RWPE2 (cell line): ENCODE data around the gene DUSP7.

Experiments
- ATAC-seq: fragments of 200-7000 bp; cut with Tn5 transposase; 3 replicates; pipeline ENCODE4 v1.9.1; 2021; ENCODE audit warnings: low read depth
- DNase-seq: peaks from one replicate; pipeline ENCODE4 v3.0.0-alpha.2; 2020; ENCODE audit warnings: low spot score
- H3K27ac ChIP-seq: fragments of 450-650 bp; 2 replicates; pipeline ENCODE4 v1.5.1; 2017; ENCODE audit warnings: mild to moderate bottlenecking; ENCODE audit not compliant: poor library complexity, severe bottlenecking
- H3K27me3 ChIP-seq: fragments of 250-450 bp; sonication (Bioruptor Pico); 2 replicates; pipeline ENCODE4 v1.5.1; 2021; ENCODE audit warnings: mild to moderate bottlenecking, moderate library complexity; ENCODE audit not compliant: insufficient read depth, poor library complexity, severe bottlenecking
- H3K36me3 ChIP-seq: fragments of 250-450 bp; sonication (Bioruptor Pico); 2 replicates; pipeline ENCODE4 v1.5.1; 2020; ENCODE audit warnings: low read depth, mild to moderate bottlenecking, moderate library complexity
- H3K4me1 ChIP-seq: fragments of 250-450 bp; sonication (Bioruptor Pico); 2 replicates; pipeline ENCODE4 v1.5.1; 2021; ENCODE audit warnings: mild to moderate bottlenecking, moderate library complexity; ENCODE audit not compliant: insufficient read depth, poor library complexity, severe bottlenecking
- H3K4me3 ChIP-seq: fragments of 250-450 bp; sonication (Bioruptor Pico); 2 replicates; pipeline ENCODE4 v1.5.1; 2021; ENCODE audit warnings: mild to moderate bottlenecking, moderate library complexity; ENCODE audit not compliant: severe bottlenecking
- H3K9me3 ChIP-seq: fragments of 250-450 bp; sonication (Bioruptor Pico); 2 replicates; pipeline ENCODE4 v1.5.1; 2021; ENCODE audit warnings: mild to moderate bottlenecking, moderate library complexity; ENCODE audit not compliant: severe bottlenecking
- TF ChIP-seq, protein P1 (sequence below): fragments of 450-650 bp; IDR thresholded peaks from one replicate; pipeline ENCODE4 v1.5.1; 2017; ENCODE audit warnings: mild to moderate bottlenecking, moderate library complexity; ENCODE audit not compliant: poor library complexity, severe bottlenecking

The DUSP7 gene

DNA sequence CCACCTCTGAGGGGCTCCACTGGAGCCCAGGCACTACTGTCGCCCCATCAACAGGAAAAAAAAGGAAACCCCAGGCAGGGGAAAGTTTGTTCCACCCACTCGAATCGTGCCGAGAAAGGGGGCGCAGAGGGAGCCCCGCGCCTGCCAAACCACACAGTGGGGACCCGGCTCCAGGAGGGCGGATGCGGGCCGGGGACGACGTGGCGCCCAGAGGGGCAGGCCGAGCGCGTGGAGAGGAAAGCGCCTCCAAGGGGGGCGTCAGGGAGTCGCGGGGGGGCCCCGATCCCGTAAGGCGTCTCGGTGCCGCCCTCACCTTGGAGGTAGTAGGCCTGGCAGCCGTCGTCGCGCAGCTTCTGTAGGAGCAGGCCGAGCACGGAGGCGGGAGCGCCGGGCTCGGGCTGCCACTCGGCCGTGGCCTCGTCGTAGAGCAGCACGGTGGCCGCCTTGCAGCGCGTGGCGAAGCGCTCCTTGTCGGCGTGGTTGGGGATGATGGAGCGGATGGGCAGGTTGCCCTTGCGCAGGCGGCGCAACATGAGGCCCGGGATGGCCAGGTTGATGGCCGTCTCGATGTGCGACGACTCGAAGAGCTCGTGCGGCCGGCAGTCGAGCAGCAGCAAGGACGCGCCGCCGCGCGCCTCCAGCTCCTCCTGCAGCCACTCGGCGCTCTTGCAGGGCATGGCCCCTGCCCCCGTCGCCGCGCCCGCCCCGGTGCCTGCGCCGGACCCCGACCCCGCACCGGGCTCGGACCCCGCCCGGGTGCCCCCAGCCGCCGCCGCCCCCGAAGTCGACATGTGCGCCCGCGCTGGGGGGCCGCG is 627 bp downstream of the DUSP7 start:
- Histone ChIP-seq H3K4me1 (peaks cover 22% of the 10 kb centered on the region), H3K4me3 (peak overlapping the region; percentile 89), H3K27ac (peak overlapping the region; percentile 99), H3K27me3 (no peaks in the 10 kb centered on the region), H3K9me3 (no peaks in the 10 kb centered on the region), H3K36me3 (peaks cover 50% of the 10 kb centered on the region)
- ATAC-seq, result no peak
- TF ChIP-seq, protein P1, sequence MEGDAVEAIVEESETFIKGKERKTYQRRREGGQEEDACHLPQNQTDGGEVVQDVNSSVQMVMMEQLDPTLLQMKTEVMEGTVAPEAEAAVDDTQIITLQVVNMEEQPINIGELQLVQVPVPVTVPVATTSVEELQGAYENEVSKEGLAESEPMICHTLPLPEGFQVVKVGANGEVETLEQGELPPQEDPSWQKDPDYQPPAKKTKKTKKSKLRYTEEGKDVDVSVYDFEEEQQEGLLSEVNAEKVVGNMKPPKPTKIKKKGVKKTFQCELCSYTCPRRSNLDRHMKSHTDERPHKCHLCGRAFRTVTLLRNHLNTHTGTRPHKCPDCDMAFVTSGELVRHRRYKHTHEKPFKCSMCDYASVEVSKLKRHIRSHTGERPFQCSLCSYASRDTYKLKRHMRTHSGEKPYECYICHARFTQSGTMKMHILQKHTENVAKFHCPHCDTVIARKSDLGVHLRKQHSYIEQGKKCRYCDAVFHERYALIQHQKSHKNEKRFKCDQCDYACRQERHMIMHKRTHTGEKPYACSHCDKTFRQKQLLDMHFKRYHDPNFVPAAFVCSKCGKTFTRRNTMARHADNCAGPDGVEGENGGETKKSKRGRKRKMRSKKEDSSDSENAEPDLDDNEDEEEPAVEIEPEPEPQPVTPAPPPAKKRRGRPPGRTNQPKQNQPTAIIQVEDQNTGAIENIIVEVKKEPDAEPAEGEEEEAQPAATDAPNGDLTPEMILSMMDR, result no peak
- DNase-seq, result no peak

DNA sequence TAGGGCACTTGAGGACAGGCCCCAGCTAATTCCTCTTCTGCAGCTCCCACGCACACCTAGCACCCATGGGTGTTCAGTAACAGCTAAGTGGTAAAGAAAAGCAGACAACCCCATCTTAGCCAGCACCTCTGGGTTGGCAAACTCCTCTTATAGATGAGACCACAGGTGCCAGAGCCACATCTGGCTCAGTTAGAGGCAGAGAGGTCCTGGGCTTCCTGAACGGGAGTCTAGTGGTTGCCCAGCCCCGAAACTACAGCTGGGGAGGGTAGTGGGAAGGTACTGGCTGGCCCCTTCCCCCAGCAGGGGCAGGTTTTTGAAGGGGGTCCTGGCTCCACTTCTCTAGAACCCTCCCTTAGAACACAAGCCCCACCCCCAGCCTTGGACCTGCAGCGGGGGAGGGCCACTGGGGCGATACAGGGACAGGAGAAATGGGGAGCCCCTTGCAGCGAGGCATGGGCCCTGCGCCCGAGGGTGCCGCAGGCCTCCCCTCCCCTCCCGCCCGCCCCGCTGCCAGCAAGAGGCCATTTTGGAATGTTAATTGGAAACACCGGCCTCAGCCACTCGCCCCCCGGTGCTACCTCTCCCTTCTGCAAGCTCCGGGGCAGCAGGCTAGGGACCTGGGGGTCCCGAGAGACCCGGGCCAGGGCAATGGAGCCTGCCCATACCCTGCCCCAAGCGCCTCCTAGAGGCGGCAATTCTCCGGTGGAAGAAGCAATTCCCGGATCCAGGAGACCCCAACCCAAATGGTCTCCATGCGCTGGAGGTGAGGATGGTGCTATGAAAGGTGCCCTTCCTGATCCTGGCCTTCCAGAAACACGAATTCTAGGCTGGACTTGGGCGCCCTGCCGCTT is 1.5 kb downstream of the DUSP7 start:
- H3K4me3 ChIP-seq, result peak overlapping the region; percentile 89
- peaks cover 59% of the 10 kb centered on the region for H3K36me3 ChIP-seq
- H3K27ac ChIP-seq, result peak overlapping the region; percentile 99
- DNase-seq (no peak), ATAC-seq (no peak)
- H3K4me1 ChIP-seq, result peaks cover 22% of the 10 kb centered on the region
- no peaks in the 10 kb centered on the region for H3K9me3 ChIP-seq
- H3K27me3 ChIP-seq, result no peaks in the 10 kb centered on the region
- TF ChIP-seq, protein P1, result no peak

DNA sequence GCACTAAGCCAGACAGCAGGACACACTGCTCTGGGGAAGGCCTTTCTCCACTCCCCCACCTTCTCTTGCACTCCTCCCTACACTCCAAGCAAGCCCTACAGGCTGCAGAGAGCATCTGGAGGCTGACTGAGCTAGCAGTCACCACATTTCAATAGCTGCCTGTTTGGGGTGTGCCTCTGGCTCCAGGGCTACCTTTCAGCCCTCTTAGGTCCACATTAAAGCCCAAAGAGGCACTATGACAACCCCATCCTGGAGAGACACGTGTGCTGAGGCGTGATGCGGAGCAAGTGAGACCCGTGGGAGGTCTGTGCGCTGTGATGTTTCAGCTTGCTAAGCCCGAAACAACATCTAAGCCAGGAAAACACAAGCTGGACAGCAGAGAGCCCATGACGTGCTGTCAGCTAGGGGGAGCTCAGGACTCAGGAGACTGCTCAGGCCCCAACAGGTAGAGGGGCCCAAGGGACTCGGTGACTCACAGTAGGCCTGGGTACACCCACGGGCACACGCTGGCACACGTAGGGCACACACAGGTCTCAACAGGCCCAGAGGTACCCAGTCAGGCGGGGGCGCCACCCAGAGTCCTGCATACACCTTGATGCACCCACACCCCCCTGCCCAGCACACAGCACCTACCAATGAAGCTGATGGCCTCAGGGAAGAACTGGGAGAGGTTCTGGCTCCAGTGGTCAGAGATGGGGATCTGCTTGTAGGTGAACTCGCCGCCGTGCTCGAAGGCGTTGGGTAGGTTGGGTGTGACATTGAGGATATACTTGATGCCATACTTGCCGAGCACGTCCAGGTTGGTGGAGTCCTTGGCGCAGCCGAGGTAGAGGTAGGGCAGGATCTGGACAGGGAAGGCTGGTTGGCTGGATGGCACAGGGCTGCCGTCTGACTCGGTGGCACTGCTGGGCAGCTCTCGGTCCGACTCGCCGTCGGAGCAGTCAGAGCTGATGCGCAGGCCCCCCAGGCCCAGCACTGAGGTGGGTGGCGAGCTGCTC is 2.8 kb downstream of the DUSP7 start:
- Histone ChIP-seq H3K36me3 (peaks cover 72% of the 10 kb centered on the region), H3K27me3 (no peaks in the 10 kb centered on the region), H3K27ac (peak overlapping the region; percentile 99), H3K4me1 (peaks cover 26% of the 10 kb centered on the region), H3K4me3 (peak overlapping the region; percentile 89), H3K9me3 (no peaks in the 10 kb centered on the region)
- peak; percentile 54 for ATAC-seq
- DNase-seq, result peak; percentile 98
- TF ChIP-seq, protein P1, result peak; percentile 77

DNA sequence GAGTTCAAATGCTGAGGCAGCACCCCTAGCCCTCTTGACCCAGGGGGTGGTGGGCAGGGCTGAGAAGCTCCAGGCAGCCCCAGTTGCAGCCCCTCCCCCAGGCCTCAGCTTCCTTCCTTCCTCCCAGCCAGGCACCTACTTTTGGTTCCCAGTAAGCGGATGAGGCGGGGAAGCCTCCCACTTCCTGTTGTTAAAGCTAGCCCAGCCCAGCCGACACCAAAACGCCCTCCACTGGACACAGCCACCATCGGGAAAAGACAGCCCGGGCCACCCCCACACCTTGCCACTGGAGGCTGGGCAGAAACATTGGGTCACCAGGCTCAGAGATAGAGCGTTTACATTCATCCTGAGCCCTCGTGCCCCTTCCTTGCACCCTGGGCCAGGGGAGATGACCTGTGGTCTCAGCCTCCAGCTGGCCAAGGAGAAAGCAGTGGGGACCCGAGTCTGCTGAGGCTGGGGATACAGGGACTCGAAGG is 3.5 kb downstream of the DUSP7 start:
- H3K4me1 ChIP-seq, result peaks cover 32% of the 10 kb centered on the region
- ATAC-seq, result peak; percentile 20
- no peaks in the 10 kb centered on the region for H3K9me3 ChIP-seq
- peaks cover 78% of the 10 kb centered on the region for H3K36me3 ChIP-seq
- peak; percentile 85 for DNase-seq
- no peaks in the 10 kb centered on the region for H3K27me3 ChIP-seq
- TF ChIP-seq, protein P1, result no peak
- peak overlapping the region; percentile 89 for H3K4me3 ChIP-seq
- H3K27ac ChIP-seq, result peak overlapping the region; percentile 99
